Astrocyte of the spinal cord (primary cell): ENCODE data around the gene CNTN5.

Experiments used
- DNase-seq: peaks from one replicate; pipeline ENCODE4 v3.0.0; 2011; ENCODE audit warnings: low read depth, low spot score
- H3K4me3 ChIP-seq: 2 replicates; pipeline ENCODE4 v1.5.1; 2011; ENCODE audit warnings: low read depth, mild to moderate bottlenecking, low read length, moderate library complexity
- CTCF ChIP-seq: IDR thresholded peaks from 2 replicates; pipeline ENCODE4 v1.5.1; 2012; ENCODE audit warnings: low read depth, mild to moderate bottlenecking, low read length, inconsistent platforms
- in situ Hi-C: cut with HindIII; loops from 2 replicates; pipeline ENCODE4 v1.10.0; 2017; ENCODE audit warnings: low sequenced_read_pairs

The CNTN5 gene

DNA sequence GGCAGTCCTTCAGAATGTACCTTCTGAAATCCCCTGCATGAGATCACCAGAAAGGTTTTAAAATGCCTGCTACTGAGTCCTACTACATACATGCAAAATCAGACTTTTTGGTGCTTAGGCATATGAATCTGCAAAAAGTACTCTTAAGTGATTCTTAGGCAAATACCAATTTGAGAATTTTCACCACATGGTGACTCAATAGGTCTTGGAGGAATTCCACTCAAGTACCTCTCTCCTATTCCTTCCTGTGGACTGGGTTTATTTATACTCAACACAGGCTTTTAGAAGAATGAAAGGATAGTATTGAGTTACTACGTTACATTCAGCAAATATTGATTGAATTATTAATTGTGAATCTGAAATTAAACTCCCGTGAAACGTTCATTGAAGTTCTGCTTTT is 223.9 kb downstream of the CNTN5 start:
- no peak for TF ChIP-seq CTCF
- in situ Hi-C loops = no loop called here
- no peak overlapping the region for H3K4me3 ChIP-seq
- DNase-seq = peak; percentile 62

DNA sequence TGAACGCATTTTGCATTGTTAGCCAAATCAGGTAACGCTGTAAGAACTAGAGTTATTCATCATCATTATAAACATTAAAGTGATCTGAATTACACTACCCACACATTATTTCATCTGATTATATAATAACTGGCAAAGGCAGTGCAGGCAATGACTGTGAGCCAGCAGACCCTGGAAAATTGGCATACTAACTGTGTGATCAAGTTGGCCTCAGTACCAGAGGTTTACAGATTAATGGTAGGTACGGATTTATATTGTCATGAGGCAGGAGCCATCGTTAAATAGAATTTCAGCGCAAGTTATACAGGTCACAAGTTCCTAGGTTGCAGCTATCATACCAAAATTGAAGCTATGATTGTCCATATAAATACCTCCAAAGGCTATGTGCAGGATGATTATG is 225.4 kb downstream of the CNTN5 start:
- no peak for TF ChIP-seq CTCF
- DNase-seq = no peak
- no peak overlapping the region for H3K4me3 ChIP-seq
- in situ Hi-C loops = no loop called here

- no peak for DNase-seq
- in situ Hi-C loops = no loop called here
- no peak for TF ChIP-seq CTCF
- H3K4me3 ChIP-seq = no peak overlapping the region
These were observed 235.9 kb downstream of the CNTN5 start for GRCh38 chr11:99256614-99257013.

DNA sequence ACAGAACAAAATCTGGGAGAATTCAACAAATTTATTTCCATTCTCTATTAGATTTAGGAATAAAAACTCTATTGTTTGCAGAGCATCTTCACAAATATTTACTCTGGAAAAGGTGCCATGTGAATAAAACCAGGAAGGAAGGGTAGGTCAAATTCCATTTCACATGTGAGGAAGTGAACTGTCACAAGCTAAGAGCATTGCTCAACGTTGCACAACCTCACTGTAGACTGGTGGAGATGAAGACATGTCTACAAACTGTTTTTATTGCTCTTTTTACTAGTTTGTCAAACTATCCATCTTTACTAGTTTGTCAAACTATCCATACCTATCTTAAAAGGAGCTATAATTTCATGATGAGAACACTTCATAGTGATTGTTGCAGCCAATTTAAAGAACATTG is 236.4 kb downstream of the CNTN5 start:
- in situ Hi-C loops = no loop called here
- no peak for DNase-seq
- H3K4me3 ChIP-seq = no peak overlapping the region
- TF ChIP-seq CTCF = no peak

DNA sequence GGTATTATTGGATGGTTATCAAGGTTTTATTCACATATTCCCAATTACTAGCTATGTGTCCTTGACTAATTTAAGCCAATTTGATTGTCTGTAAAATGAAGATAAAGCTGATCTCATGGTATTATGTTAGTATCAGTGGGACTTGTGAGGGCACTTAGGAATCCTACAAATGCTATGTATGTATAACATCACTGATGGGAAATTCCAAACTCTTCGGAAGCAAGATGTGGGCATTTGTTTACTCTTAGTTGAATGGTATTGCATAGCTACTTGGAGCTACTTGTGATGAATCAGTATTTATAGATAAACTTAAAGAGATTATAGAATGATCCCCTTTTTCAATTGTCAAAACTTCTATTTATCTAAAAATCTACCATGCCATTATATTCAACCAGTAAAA is 239.9 kb downstream of the CNTN5 start:
- DNase-seq = no peak
- H3K4me3 ChIP-seq = no peak overlapping the region
- no peak for TF ChIP-seq CTCF
- in situ Hi-C loops = no loop called here

GRCh38 chr11:99268886-99269285 is 248.1 kb downstream of the CNTN5 start:
- TF ChIP-seq CTCF = no peak

DNA sequence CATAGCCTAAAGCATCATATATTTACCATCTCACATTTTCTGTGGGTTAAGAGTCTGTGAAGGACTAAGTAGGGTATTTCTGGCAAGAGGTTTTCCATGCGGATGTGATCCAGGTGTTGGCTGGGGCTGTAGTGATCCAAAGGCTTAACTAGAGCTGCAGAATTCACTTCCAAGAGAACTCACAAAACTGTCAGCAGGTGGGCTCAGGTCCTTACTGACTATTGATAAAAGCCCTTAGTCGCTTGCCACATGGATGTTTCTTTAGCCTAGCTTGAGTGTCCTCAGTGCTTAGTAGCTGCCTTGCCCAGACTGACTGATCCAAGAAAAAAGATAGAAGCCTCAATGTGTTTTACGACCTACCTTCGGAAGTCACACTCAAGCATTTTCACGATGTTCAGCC is 250.8 kb downstream of the CNTN5 start:
- in situ Hi-C loops = no loop called here
- H3K4me3 ChIP-seq = no peak overlapping the region
- DNase-seq = no peak
- TF ChIP-seq CTCF = no peak

More at GRCh38 chr11:99268886-99269285, 248.1 kb downstream of the CNTN5 start:
- H3K4me3 ChIP-seq = no peak overlapping the region
- in situ Hi-C loops = no loop called here
- no peak for DNase-seq
